ENCODE results near the gene KIF17. TPM values are rescaled to one million over a fixed set of nuclear protein-coding genes. Genes with fewer than 3 reads are reported as not detected.

The KIF17 gene
- total RNA-seq (ENCODE audit: low replicate concordance): 2.2 and 4.0 TPM in 2 replicates

GRCh38 chr1:20717452-20718342, at the start of gene KIF17:
KIF17 (minus strand) TSS chr1:20718007; CDS start chr1:20717706, 301 bp downstream.
- H4K20me1 ChIP-seq (ENCODE audit: low read depth): no peaks in the 10 kb centered on the region
- H3K9ac ChIP-seq: no peak within 1 kb of the TSS
- Mint-ChIP-seq H3K4me1 (peaks cover 16% of the 10 kb centered on the region), H3K36me3 (no peaks in the 10 kb centered on the region), H3K9me3 (no peaks in the 10 kb centered on the region), H3K4me3 (peak within 1 kb of the TSS; percentile 84), H3K27ac (peak within 1 kb of the TSS; percentile 67), H3K27me3 (ENCODE audit: insufficient read depth, low read depth) (peaks cover 15% of the 10 kb centered on the region)
- TF ChIP-seq CTCF (IDR thresholded peaks at IDR 0.05): no peak
- no peak for TF ChIP-seq EZH2 (IDR thresholded peaks at IDR 0.05)
- TF ChIP-seq EZH2phosphoT487 (IDR thresholded peaks at IDR 0.05): no peak
- peak within 1 kb of the TSS; percentile 48 for H3K4me3 ChIP-seq
- H3F3A ChIP-seq (ENCODE audit: low read depth): peaks cover 4% of the 10 kb centered on the region
- H3K4me2 ChIP-seq: peak within 1 kb of the TSS; percentile 78
- peaks cover 35% of the 10 kb centered on the region for H3K27me3 ChIP-seq
- H3K79me2 ChIP-seq (ENCODE audit: low read depth): no peaks in the 10 kb centered on the region
- H3K27ac ChIP-seq: no peak within 1 kb of the TSS
- no peaks in the 10 kb centered on the region for H3K9me3 ChIP-seq (ENCODE audit: low read depth)
- H2AFZ ChIP-seq (replicated peaks): peak within 1 kb of the TSS; percentile 27
- peak; percentile 95 for DNase-seq (ENCODE audit: low spot score)
- no peaks in the 10 kb centered on the region for H3K4me1 ChIP-seq
- no peaks in the 10 kb centered on the region for H3K36me3 ChIP-seq

- H3F3A ChIP-seq (ENCODE audit: low read depth): peaks cover 10% of the 10 kb centered on the region
- Mint-ChIP-seq H3K4me1 (no peaks in the 10 kb centered on the region), H3K27ac (no peak overlapping the region), H3K9me3 (no peaks in the 10 kb centered on the region), H3K27me3 (ENCODE audit: insufficient read depth, low read depth) (no peaks in the 10 kb centered on the region), H3K36me3 (peaks cover 38% of the 10 kb centered on the region), H3K4me3 (no peak overlapping the region)
- H3K79me2 ChIP-seq (ENCODE audit: low read depth): peaks cover 5% of the 10 kb centered on the region
- no peaks in the 10 kb centered on the region for H3K4me1 ChIP-seq
- TF ChIP-seq EZH2phosphoT487 (IDR thresholded peaks at IDR 0.05) (no peak), EZH2 (IDR thresholded peaks at IDR 0.05) (no peak), CTCF (IDR thresholded peaks at IDR 0.05) (no peak)
- H3K36me3 ChIP-seq: peaks cover 55% of the 10 kb centered on the region
- no peaks in the 10 kb centered on the region for H3K27me3 ChIP-seq
- no peaks in the 10 kb centered on the region for H3K9me3 ChIP-seq (ENCODE audit: low read depth)
- H4K20me1 ChIP-seq (ENCODE audit: low read depth): peaks cover 25% of the 10 kb centered on the region
- H3K4me3 ChIP-seq: no peak overlapping the region
- H3K4me2 ChIP-seq: no peak overlapping the region
- H2AFZ ChIP-seq (replicated peaks): no peak overlapping the region
- H3K9ac ChIP-seq: no peak overlapping the region
- no peak overlapping the region for H3K27ac ChIP-seq
- no peak for DNase-seq (ENCODE audit: low spot score)
These were observed 49.5 kb upstream of the KIF17 start for GRCh38 chr1:20767271-20767670.

GRCh38 chr1:20763417-20763816, 45.6 kb upstream of the KIF17 start:
- DNase-seq (ENCODE audit: low spot score): no peak
- Histone ChIP-seq H3K27ac (no peak overlapping the region), H3K27me3 (no peaks in the 10 kb centered on the region), H3K79me2 (ENCODE audit: low read depth) (no peaks in the 10 kb centered on the region), H3K9ac (peak overlapping the region; percentile 1), H3K36me3 (peaks cover 46% of the 10 kb centered on the region), H3K4me1 (no peaks in the 10 kb centered on the region), H3K4me2 (no peak overlapping the region), H3K9me3 (ENCODE audit: low read depth) (no peaks in the 10 kb centered on the region), H4K20me1 (ENCODE audit: low read depth) (peaks cover 14% of the 10 kb centered on the region), H2AFZ (replicated peaks) (no peak overlapping the region), H3K4me3 (no peak overlapping the region), H3F3A (ENCODE audit: low read depth) (peaks cover 16% of the 10 kb centered on the region)
- Mint-ChIP-seq H3K36me3 (peaks cover 41% of the 10 kb centered on the region), H3K4me3 (no peak overlapping the region), H3K9me3 (no peaks in the 10 kb centered on the region), H3K4me1 (no peaks in the 10 kb centered on the region), H3K27me3 (ENCODE audit: insufficient read depth, low read depth) (no peaks in the 10 kb centered on the region), H3K27ac (no peak overlapping the region)
- no peak for TF ChIP-seq EZH2 (IDR thresholded peaks at IDR 0.05)
- no peak for TF ChIP-seq CTCF (IDR thresholded peaks at IDR 0.05)

Measured in neural progenitor cell (in vitro differentiated cells).